Esophagus muscularis mucosa (tissue), 3 donors: ENCODE data around the gene LRRN2.

Experiments used
- POLR2A ChIP-seq: fragments of 450-650 bp; IDR thresholded peaks from one replicate; pipeline ENCODE4 v1.6.1; 2017; ENCODE audit warnings: antibody characterized with exemption, moderate library complexity, mild to moderate bottlenecking, low read depth
- TF ChIP-seq, protein P1 (sequence below), 3 experiments: fragments of 200-600 bp in 2 of 3; fragments of 450-650 bp in 1 of 3; sonication (generic) in 2 of 3; IDR thresholded peaks; one replicate each; pipeline ENCODE4 v1.5.1; 2017 to 2019; ENCODE audit warnings: antibody characterized with exemption in 3 of 3, mild to moderate bottlenecking in 2 of 3, moderate library complexity in 1 of 3

DNA sequence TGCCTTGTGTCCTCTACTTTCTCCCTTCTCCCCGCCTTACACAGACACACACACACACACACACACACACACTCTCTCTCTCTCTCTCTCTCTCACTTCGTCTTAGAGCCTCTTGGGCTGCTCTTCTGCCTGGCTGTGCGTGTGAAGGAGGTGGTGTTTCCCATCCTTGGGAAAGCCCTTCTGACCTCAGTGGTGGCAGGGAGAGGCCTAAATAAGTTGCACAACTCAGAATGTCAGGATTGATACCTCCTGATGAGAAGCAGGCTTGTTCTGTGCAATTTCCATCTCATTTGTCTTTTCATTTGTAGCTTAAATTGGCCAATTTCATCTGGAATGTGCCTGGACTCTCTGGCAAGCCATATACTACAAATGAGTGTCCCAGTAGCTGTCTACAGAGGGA, 25.0 kb downstream of the LRRN2 start:
- TF ChIP-seq, protein P1, sequence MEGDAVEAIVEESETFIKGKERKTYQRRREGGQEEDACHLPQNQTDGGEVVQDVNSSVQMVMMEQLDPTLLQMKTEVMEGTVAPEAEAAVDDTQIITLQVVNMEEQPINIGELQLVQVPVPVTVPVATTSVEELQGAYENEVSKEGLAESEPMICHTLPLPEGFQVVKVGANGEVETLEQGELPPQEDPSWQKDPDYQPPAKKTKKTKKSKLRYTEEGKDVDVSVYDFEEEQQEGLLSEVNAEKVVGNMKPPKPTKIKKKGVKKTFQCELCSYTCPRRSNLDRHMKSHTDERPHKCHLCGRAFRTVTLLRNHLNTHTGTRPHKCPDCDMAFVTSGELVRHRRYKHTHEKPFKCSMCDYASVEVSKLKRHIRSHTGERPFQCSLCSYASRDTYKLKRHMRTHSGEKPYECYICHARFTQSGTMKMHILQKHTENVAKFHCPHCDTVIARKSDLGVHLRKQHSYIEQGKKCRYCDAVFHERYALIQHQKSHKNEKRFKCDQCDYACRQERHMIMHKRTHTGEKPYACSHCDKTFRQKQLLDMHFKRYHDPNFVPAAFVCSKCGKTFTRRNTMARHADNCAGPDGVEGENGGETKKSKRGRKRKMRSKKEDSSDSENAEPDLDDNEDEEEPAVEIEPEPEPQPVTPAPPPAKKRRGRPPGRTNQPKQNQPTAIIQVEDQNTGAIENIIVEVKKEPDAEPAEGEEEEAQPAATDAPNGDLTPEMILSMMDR (IDR thresholded peaks at IDR 0.05) = no peak
- TF ChIP-seq POLR2A = no peak
